Liver (tissue), 9 donors: ENCODE data around the gene NPTN. TPM values are rescaled to one million over a fixed set of nuclear protein-coding genes. Genes with fewer than 3 reads are reported as not detected.

ENCODE experiments used
- DNase-seq: peaks from one replicate; pipeline ENCODE4 v3.0.0-alpha.2; 2017; ENCODE audit warnings: low spot score
- H3K27ac ChIP-seq, 2 donors: one replicate each; pipeline ENCODE4 v1.7.0; 2013; ENCODE audit warnings: inconsistent platforms in 2 of 2, low read length in 2 of 2, control low read depth in 1 of 2, low read depth in 1 of 2, mild to moderate bottlenecking in 1 of 2
- H3K27me3 ChIP-seq, 4 donors: one replicate each; pipeline versions ENCODE4 v1.6.1 to v1.7.0; 2013; ENCODE audit warnings: low read length in 3 of 4, inconsistent platforms in 1 of 4, mild to moderate bottlenecking in 1 of 4, moderate library complexity in 1 of 4; ENCODE audit not compliant: control insufficient read depth in 4 of 4, insufficient read depth in 4 of 4
- H3K36me3 ChIP-seq, 4 donors: one replicate each; pipeline versions ENCODE4 v1.6.1 to v1.7.0; 2013; ENCODE audit warnings: low read length in 3 of 4, mild to moderate bottlenecking in 3 of 4, low read depth in 1 of 4, moderate library complexity in 1 of 4; ENCODE audit not compliant: control insufficient read depth in 4 of 4, insufficient read depth in 3 of 4
- H3K4me1 ChIP-seq, 4 donors: one replicate each; pipeline versions ENCODE4 v1.6.1 to v1.7.0; 2013; ENCODE audit warnings: low read length in 3 of 4, mild to moderate bottlenecking in 3 of 4, moderate library complexity in 1 of 4; ENCODE audit not compliant: control insufficient read depth in 4 of 4, insufficient read depth in 4 of 4
- H3K4me3 ChIP-seq, 3 donors: one replicate each; pipeline versions ENCODE4 v1.6.1 to v1.7.0; 2013; ENCODE audit warnings: low read length in 3 of 3, control low read depth in 1 of 3, low read depth in 1 of 3, mild to moderate bottlenecking in 1 of 3
- H3K9ac ChIP-seq, 2 donors: one replicate each; pipeline ENCODE4 v1.7.0; 2013; ENCODE audit warnings: low read length in 2 of 2, mild to moderate bottlenecking in 2 of 2, moderate library complexity in 2 of 2, control low read depth in 1 of 2, low read depth in 1 of 2
- H3K9me3 ChIP-seq, 4 donors: one replicate each; pipeline versions ENCODE4 v1.6.1 to v1.7.0; 2013; ENCODE audit warnings: low read length in 3 of 4; ENCODE audit not compliant: control insufficient read depth in 4 of 4
- EGR1 ChIP-seq, 2 donors: IDR thresholded peaks; 2 replicates each; pipeline ENCODE4 v1.6.1; 2016 to 2018; ENCODE audit warnings: antibody characterized with exemption in 2 of 2, low read depth in 2 of 2
- FOXA1 ChIP-seq: IDR thresholded peaks from 2 replicates; pipeline ENCODE4 v1.6.1; 2016; ENCODE audit warnings: antibody characterized with exemption
- FOXA2 ChIP-seq: IDR thresholded peaks from 2 replicates; pipeline ENCODE4 v1.6.1; 2016; ENCODE audit warnings: antibody characterized with exemption
- GABPA ChIP-seq, 2 donors: IDR thresholded peaks in 1 of 2; conservative IDR thresholded peaks in 1 of 2; 2 replicates each; pipeline ENCODE4 v1.6.1; 2016; ENCODE audit warnings: antibody characterized with exemption in 2 of 2, mild to moderate bottlenecking in 1 of 2, moderate library complexity in 1 of 2
- HNF4A ChIP-seq, 2 donors: conservative IDR thresholded peaks; 2 replicates each; pipeline ENCODE4 v1.6.1; 2016; ENCODE audit warnings: antibody characterized with exemption in 2 of 2, mild to moderate bottlenecking in 2 of 2
- HNF4G ChIP-seq: IDR thresholded peaks from 2 replicates; pipeline ENCODE4 v1.6.1; 2016; ENCODE audit warnings: antibody characterized with exemption
- JUND ChIP-seq, 2 donors: IDR thresholded peaks; 2 replicates each; pipeline ENCODE4 v1.6.1; 2016; ENCODE audit warnings: antibody characterized with exemption in 2 of 2
- NR2F2 ChIP-seq: IDR thresholded peaks from 2 replicates; pipeline ENCODE4 v1.6.1; 2016; ENCODE audit warnings: antibody characterized with exemption
- RAD21 ChIP-seq, 2 donors: IDR thresholded peaks; 2 replicates each; pipeline ENCODE4 v1.6.1; 2016; ENCODE audit warnings: antibody characterized with exemption in 2 of 2, mild to moderate bottlenecking in 2 of 2
- REST ChIP-seq: IDR thresholded peaks from 2 replicates; pipeline ENCODE4 v1.6.1; 2016; ENCODE audit warnings: antibody characterized with exemption, mild to moderate bottlenecking
- RXRA ChIP-seq, 2 donors: IDR thresholded peaks; 2 replicates each; pipeline ENCODE4 v1.6.1; 2017 to 2018; ENCODE audit warnings: antibody characterized with exemption in 2 of 2, mild to moderate bottlenecking in 1 of 2
- SP1 ChIP-seq: IDR thresholded peaks from 2 replicates; pipeline ENCODE4 v1.6.1; 2018; ENCODE audit warnings: antibody characterized with exemption, mild to moderate bottlenecking
- TAF1 ChIP-seq: conservative IDR thresholded peaks from 2 replicates; pipeline ENCODE4 v1.6.1; 2016; ENCODE audit warnings: antibody characterized with exemption, mild to moderate bottlenecking
- YY1 ChIP-seq: IDR thresholded peaks from 2 replicates; pipeline ENCODE4 v1.6.1; 2016; ENCODE audit warnings: antibody characterized with exemption, mild to moderate bottlenecking
- ZBTB33 ChIP-seq: IDR thresholded peaks from 2 replicates; pipeline ENCODE4 v1.6.1; 2016; ENCODE audit warnings: antibody characterized with exemption
- WGBS: extraction: QIAGEN DNeasy Blood & Tissue Kit; methylation state at CpG from one replicate; pipeline ENCODE4 v1.1.7; 2013; 5-methylcytosine and 5-hydroxymethylcytosine counted together
- polyA plus RNA-seq, 2 donors: library from polyadenylated mRNA; stranded (reverse) in 1 of 2; unstranded in 1 of 2; fragments of 200-250 nt in 1 of 2; fragments of >200 nt in 1 of 2; fragmentation: Nextera tagmentation in 1 of 2; extraction: Ambion mirVana in 1 of 2; gene quantifications; one replicate each; pipeline versions ENCODE4 v1.2.1 to v1.2.3, GENCODE V29; 2013 to 2015
- total RNA-seq, 2 donors: library from RNA; depleted of rRNA; stranded (reverse); fragments of >200 nt; gene quantifications; one replicate each; pipeline ENCODE4 v1.2.3, GENCODE V29; 2014
- TF ChIP-seq, protein P1 (sequence below): IDR thresholded peaks from 2 replicates; pipeline ENCODE4 v1.6.1; 2016; ENCODE audit warnings: antibody characterized with exemption
- TF ChIP-seq, protein P2 (sequence below): fragments of 150-350 bp; IDR thresholded peaks from 2 replicates; pipeline ENCODE4 v1.5.1; 2017; ENCODE audit warnings: improper control_type of control experiment, low read depth, low read length; ENCODE audit not compliant: missing input control
- TF ChIP-seq, protein P3 (sequence below): IDR thresholded peaks from 2 replicates; pipeline ENCODE4 v1.6.1; 2016; ENCODE audit warnings: antibody characterized with exemption
- donor health status: healthy.
- donor health status: healthy.
- donor health status: healthy.
- donor health status: healthy.
- donor health status: healthy.

The NPTN gene
- total and polyA plus RNA-seq, 4 donors: 16.8 to 42.4 (median 33.9) TPM

DNA sequence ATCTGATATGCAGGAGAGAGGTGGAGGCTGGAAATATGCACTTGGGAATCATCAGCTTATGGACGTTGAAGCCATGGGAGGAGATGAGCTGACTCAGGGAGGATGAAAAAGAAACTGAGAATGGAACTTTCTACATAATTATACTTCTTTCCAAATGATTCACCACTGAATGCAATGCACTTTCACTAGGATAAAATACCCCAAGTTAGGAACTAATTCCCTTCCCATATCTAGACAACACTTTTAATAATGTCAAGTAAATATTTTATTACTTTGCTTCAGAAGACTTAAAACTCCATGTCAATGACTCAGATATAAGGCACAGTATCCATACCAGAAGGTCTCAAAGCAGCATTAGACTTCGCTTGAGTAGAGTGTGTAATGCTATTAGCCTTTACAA lies 24.2 kb downstream of the NPTN start:
- DNase-seq: no peak
- no peaks in the 10 kb centered on the region for H3K36me3 ChIP-seq
- H3K27ac ChIP-seq: no peak overlapping the region
- no peak overlapping the region for H3K9ac ChIP-seq
- no peaks in the 10 kb centered on the region for H3K27me3 ChIP-seq
- no peak for TF ChIP-seq HNF4G
- no peak for TF ChIP-seq JUND (IDR thresholded peaks at IDR 0.05)
- no peak for TF ChIP-seq GABPA (IDR thresholded peaks at IDR 0.05 in 1 of 2, conservative IDR thresholded peaks at IDR 0.05 in 1 of 2)
- TF ChIP-seq ZBTB33: no peak
- TF ChIP-seq FOXA1: no peak
- no peak for TF ChIP-seq HNF4A (conservative IDR thresholded peaks at IDR 0.05)
- no peak for TF ChIP-seq SP1
- TF ChIP-seq YY1: no peak
- TF ChIP-seq REST: no peak
- TF ChIP-seq, protein P1, sequence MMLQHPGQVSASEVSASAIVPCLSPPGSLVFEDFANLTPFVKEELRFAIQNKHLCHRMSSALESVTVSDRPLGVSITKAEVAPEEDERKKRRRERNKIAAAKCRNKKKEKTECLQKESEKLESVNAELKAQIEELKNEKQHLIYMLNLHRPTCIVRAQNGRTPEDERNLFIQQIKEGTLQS: no peak
- TF ChIP-seq RAD21 (IDR thresholded peaks at IDR 0.05): no peak
- TF ChIP-seq, protein P2, sequence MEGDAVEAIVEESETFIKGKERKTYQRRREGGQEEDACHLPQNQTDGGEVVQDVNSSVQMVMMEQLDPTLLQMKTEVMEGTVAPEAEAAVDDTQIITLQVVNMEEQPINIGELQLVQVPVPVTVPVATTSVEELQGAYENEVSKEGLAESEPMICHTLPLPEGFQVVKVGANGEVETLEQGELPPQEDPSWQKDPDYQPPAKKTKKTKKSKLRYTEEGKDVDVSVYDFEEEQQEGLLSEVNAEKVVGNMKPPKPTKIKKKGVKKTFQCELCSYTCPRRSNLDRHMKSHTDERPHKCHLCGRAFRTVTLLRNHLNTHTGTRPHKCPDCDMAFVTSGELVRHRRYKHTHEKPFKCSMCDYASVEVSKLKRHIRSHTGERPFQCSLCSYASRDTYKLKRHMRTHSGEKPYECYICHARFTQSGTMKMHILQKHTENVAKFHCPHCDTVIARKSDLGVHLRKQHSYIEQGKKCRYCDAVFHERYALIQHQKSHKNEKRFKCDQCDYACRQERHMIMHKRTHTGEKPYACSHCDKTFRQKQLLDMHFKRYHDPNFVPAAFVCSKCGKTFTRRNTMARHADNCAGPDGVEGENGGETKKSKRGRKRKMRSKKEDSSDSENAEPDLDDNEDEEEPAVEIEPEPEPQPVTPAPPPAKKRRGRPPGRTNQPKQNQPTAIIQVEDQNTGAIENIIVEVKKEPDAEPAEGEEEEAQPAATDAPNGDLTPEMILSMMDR: no peak
- TF ChIP-seq FOXA2: no peak
- no peak for TF ChIP-seq EGR1 (IDR thresholded peaks at IDR 0.05; ENCODE audit: low read depth in 2 of 2)
- no peak for TF ChIP-seq TAF1
- no peak for TF ChIP-seq NR2F2
- TF ChIP-seq, protein P3, sequence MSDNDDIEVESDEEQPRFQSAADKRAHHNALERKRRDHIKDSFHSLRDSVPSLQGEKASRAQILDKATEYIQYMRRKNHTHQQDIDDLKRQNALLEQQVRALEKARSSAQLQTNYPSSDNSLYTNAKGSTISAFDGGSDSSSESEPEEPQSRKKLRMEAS: no peak
- TF ChIP-seq RXRA (IDR thresholded peaks at IDR 0.05): no peak
- WGBS: 83% methylated on average over 2 of the region's 2 CpGs
- peaks cover 0 to 2% (median 0%) of the 10 kb centered on the region in 4 donors for H3K4me1 ChIP-seq
- H3K4me3 ChIP-seq: no peak overlapping the region
- no peaks in the 10 kb centered on the region for H3K9me3 ChIP-seq
